SU-DHL-6 (cell line): ENCODE results near the gene NADK.

Experiments used
- CTCF ChIP-seq: fragments of 200-600 bp; sonication (generic); IDR thresholded peaks from one replicate; pipeline ENCODE4 v1.5.1; 2017; ENCODE audit warnings: antibody characterized with exemption, mild to moderate bottlenecking, low read length, moderate library complexity; ENCODE audit not compliant: insufficient read depth, poor library complexity, severe bottlenecking
- EZH2phosphoT487 ChIP-seq: fragments of 200-600 bp; sonication (generic), shearing (Covaris generic); conservative IDR thresholded peaks from 2 replicates; pipeline ENCODE4 v1.6.1; 2018; ENCODE audit warnings: mild to moderate bottlenecking, antibody characterized with exemption, low read length, moderate library complexity, mixed read lengths

DNA sequence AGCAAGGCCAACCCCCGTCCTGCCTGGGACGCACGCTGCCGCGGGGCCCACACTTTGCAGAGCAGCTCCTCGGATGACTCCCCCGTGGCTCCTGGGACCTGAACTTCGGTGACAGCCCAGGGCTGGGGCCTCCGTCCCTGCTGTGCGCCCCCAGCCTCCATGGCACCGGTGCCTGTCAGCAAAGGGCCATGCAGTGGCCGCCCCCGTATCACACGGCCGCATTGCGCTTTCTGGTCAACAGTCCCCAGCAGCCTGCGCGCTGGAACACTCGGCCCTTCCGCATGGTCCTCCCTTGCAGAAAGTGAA lies 18.0 kb downstream of the NADK start:
- TF ChIP-seq EZH2phosphoT487 (no peak), CTCF (no peak)
